GM10847 (cell line): ENCODE results near the gene NEUROG2.

Source experiments
- POLR2A ChIP-seq: IDR thresholded peaks from 2 replicates; pipeline ENCODE4 v1.6.1; 2011; ENCODE audit not compliant: insufficient read length; ENCODE audit errors: extremely low read depth

Gene NEUROG2

GRCh38 chr4:112523764-112524505 lies 8.0 kb upstream of the NEUROG2 start:
- TF ChIP-seq POLR2A: no peak

- TF ChIP-seq POLR2A: no peak
These were observed 7.2 kb upstream of the NEUROG2 start for GRCh38 chr4:112523008-112523721.

- no peak for TF ChIP-seq POLR2A
These were observed 5.4 kb upstream of the NEUROG2 start for GRCh38 chr4:112521123-112522023.

- TF ChIP-seq POLR2A: no peak
These were observed 4.7 kb upstream of the NEUROG2 start for GRCh38 chr4:112520598-112521122.

- TF ChIP-seq POLR2A: no peak
These were observed 4.0 kb upstream of the NEUROG2 start for GRCh38 chr4:112519689-112520597.

GRCh38 chr4:112518675-112519074 lies 2.7 kb upstream of the NEUROG2 start:
- TF ChIP-seq POLR2A: no peak

- no peak for TF ChIP-seq POLR2A
These were observed 1.9 kb upstream of the NEUROG2 start for GRCh38 chr4:112517911-112518310.

- TF ChIP-seq POLR2A: no peak
These were observed 1.2 kb upstream of the NEUROG2 start for GRCh38 chr4:112517067-112517634.

GRCh38 chr4:112516471-112517066 lies 589 bp upstream of the NEUROG2 start:
- no peak for TF ChIP-seq POLR2A

GRCh38 chr4:112515198-112516065 lies 548 bp downstream of the NEUROG2 start:
- TF ChIP-seq POLR2A: peak; percentile 7

GRCh38 chr4:112514647-112515197 lies 1.3 kb downstream of the NEUROG2 start:
- no peak for TF ChIP-seq POLR2A

- TF ChIP-seq POLR2A: no peak
These were observed 1.9 kb downstream of the NEUROG2 start for GRCh38 chr4:112513971-112514646.
